GM12801 (cell line): ENCODE data around the gene SND1.

ENCODE experiments used
- TF ChIP-seq, protein P1 (sequence below): IDR thresholded peaks from one replicate; pipeline ENCODE4 v1.5.1; 2011; ENCODE audit warnings: control low read depth; ENCODE audit not compliant: insufficient read length; ENCODE audit errors: extremely low read depth

The SND1 gene

DNA sequence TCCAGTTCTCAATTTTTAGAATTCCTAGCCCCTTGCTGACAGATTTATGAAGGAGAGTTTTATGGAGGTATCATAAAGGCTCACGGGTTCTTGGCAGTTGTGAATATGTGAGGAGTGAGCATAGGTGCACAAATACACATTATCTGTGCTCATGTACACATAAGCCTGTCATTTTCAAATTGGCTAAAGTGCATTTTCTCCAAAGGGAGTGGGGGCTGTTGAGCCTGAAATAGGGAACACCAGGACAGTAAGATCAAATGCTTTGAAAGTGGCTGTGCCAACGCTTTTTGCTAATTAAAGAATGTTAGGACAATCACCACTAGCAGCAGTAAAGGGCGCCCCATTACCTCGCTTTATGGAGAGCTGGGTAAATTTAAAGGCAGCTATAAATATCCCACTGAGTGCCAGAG, 387.6 kb downstream of the SND1 start:
- TF ChIP-seq, protein P1, sequence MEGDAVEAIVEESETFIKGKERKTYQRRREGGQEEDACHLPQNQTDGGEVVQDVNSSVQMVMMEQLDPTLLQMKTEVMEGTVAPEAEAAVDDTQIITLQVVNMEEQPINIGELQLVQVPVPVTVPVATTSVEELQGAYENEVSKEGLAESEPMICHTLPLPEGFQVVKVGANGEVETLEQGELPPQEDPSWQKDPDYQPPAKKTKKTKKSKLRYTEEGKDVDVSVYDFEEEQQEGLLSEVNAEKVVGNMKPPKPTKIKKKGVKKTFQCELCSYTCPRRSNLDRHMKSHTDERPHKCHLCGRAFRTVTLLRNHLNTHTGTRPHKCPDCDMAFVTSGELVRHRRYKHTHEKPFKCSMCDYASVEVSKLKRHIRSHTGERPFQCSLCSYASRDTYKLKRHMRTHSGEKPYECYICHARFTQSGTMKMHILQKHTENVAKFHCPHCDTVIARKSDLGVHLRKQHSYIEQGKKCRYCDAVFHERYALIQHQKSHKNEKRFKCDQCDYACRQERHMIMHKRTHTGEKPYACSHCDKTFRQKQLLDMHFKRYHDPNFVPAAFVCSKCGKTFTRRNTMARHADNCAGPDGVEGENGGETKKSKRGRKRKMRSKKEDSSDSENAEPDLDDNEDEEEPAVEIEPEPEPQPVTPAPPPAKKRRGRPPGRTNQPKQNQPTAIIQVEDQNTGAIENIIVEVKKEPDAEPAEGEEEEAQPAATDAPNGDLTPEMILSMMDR: no peak

DNA sequence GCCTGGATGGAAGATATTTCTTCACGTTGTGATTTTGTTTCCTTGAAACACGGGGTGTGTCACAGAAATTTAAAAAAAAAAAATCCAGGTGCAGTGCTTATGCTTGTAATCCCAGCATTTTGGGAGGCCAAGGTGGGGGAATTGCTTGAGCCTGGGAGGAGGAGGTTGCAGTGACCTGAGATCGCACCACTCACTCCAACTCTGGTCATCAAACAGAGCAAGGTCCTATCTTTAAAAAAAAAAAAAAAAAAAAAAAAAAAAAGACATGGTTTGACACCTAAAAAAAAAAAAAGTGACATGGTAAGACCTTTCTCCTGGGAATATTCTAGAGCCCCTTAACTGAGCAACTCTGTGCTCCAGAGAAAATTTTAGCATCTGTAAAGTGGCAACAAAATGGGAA, 388.2 kb downstream of the SND1 start:
- TF ChIP-seq, protein P1: no peak

DNA sequence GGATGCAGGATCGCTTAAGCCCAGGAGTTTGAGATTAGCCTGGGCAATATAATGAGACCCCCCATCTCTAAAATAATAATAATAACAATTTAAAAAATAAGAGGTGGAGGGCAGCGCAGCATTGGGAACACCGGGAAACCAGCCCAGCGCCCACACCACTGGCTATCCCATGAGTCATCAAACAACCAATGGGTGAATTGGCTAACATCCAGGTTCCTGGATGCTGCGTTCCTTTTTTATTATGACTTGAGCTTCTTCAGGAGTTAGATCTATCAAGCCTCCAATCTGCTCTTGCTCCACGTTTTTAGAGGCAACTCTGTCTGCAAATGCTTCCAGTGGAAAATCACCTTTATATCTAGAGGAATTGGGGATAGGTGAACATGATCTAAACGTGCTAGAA, 389.2 kb downstream of the SND1 start:
- TF ChIP-seq, protein P1: no peak

DNA sequence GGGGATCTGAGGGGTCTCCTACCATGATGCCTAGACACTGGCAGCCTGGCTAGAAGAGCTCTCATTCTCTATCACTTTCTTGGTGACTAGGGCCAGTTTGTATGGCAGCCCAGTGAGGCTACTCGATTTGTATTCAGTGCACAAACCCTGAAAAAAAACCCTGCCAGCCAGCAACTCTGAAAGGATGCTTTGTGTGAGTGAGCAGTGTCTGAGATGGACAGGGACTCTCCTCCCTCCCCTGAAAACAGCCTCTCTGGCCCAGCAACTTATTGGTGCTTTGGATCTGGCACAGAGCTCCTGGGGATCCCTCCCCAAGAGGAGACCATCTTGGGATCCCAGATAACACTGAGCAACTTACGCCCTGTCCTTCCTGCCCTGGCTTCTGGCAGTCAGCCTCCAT, 390.0 kb downstream of the SND1 start:
- TF ChIP-seq, protein P1: no peak

DNA sequence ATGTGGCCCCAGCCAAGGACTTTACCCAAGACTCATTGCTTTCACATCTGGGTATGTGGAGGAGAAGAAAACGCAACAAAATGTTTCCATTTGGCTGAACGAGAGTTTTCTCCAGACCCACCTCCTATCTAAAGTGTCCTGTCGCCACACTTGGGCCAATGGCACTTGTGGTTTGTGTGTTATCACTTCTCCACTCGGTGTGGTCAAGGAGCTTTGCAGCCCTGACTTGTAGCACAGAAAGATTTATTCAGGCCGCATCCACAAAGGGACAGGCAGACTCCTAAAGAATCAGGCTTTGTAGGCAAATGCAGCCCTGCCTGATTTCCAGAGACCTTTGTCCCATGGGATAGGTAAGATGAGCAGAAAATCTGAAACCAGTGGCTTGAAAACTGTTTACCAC, 392.1 kb downstream of the SND1 start:
- TF ChIP-seq, protein P1: no peak

DNA sequence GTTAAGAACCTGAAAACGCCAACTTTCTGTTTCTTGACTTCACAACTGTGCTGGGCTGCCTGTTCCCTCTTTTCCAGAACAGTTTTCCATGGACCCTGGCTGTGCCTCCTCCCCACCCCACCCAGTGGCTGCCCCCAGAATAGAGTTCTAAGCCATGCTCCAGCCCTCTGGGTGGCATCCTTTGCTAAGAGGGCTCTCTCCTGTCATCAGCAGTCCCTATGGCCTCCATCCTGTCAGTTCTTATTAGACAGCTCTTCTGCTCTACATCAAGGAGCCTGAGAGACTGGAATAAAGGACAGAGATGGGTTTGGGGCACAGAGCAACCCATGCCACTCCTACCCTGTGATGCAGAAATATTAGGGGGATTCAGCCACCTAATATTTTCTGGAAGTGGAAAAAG, 393.2 kb downstream of the SND1 start:
- TF ChIP-seq, protein P1: no peak

DNA sequence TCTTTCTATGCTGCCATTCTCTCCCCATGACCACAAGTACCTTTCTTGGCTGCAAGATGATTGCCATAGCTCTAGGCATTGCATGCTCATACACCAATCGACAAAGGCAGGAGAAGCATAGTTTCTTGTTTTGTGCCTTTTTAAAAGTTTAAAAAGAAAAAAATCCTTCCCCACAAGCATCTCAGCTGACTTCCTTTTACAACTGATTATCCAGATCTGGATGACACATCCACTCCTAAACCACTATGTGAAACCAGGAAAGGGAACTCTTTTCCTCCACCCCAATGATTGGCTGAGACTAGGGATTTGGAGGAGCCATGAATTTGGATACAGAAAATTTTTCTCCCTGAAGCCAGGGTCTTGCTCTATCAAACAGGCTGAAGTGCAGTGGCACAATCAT, 393.8 kb downstream of the SND1 start:
- TF ChIP-seq, protein P1: no peak

DNA sequence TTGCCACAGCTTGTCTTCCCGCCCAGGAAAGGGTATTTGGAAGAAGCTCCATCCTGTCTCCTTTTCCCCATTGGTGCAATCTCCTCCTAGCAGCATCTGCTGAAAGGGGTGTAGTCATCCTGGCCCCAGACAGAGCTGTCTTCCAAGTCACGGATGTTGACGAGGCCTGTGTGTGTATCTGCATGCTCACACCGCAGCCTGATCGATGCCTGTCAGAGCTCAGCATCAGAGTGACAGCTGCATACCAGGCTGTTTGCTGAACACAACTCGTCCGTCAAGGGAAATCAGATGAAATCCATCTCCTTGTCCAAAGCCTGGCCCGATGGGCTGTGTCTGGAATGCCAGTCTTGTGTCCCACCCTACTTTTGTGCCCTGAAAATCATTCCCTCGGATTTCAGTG, 400.4 kb downstream of the SND1 start:
- TF ChIP-seq, protein P1: no peak
